K562 (cell line): ENCODE data around the gene NKIRAS1. TPM values are rescaled to one million over a fixed set of nuclear protein-coding genes. Genes with fewer than 3 reads are reported as not detected.
A peak's percentile ranks its signal among the peaks of the same experiment; 100 is the strongest.

Experiments
- ARID1B ChIP-seq: fragments of 450-650 bp; IDR thresholded peaks from 2 replicates; pipeline ENCODE4 v1.6.1; 2016; ENCODE audit warnings: antibody characterized with exemption, mild to moderate bottlenecking, inconsistent platforms
- ATF1 ChIP-seq, 2 experiments: fragments of 450-650 bp in 1 of 2; IDR thresholded peaks; 2 replicates each; pipeline ENCODE4 v1.6.1; 2016; ENCODE audit warnings: missing compliant biosample characterization in 1 of 2, missing genetic modification characterization in 1 of 2
- ATF7 ChIP-seq: fragments of 450-650 bp; IDR thresholded peaks from 2 replicates; pipeline ENCODE4 v1.7.1; 2014; ENCODE audit warnings: mild to moderate bottlenecking, moderate library complexity
- CREM ChIP-seq: IDR thresholded peaks from 2 replicates; pipeline ENCODE4 v1.6.1; 2014; ENCODE audit warnings: antibody characterized with exemption, low read depth
- EWSR1 ChIP-seq: fragments of 450-650 bp; IDR thresholded peaks from 2 replicates; pipeline ENCODE4 v1.6.1; 2018; ENCODE audit warnings: borderline replicate concordance, mild to moderate bottlenecking, low read depth, moderate library complexity; ENCODE audit not compliant: partially characterized antibody
- L3MBTL2 ChIP-seq: fragments of 450-650 bp; IDR thresholded peaks from 2 replicates; pipeline ENCODE4 v1.6.1; 2016; ENCODE audit warnings: mild to moderate bottlenecking, moderate library complexity
- MAFK ChIP-seq: IDR thresholded peaks from 2 replicates; pipeline ENCODE4 v1.6.1; 2011; ENCODE audit warnings: low read length, improper control_type of control experiment
- MEIS2 ChIP-seq: fragments of 450-650 bp; IDR thresholded peaks from 2 replicates; pipeline ENCODE4 v1.6.1; 2014; ENCODE audit warnings: mild to moderate bottlenecking; ENCODE audit not compliant: partially characterized antibody
- NFATC3 ChIP-seq: fragments of 450-650 bp; IDR thresholded peaks from 2 replicates; pipeline ENCODE4 v1.6.1; 2017; ENCODE audit warnings: mild to moderate bottlenecking
- NFE2 ChIP-seq: IDR thresholded peaks from 2 replicates; pipeline ENCODE4 v1.6.1; 2014; ENCODE audit warnings: antibody characterized with exemption, low read depth
- RBFOX2 ChIP-seq: fragments of 200-400 bp; formaldehyde crosslinking; IDR thresholded peaks from 2 replicates; pipeline ENCODE4 v1.6.1; 2017; ENCODE audit warnings: low read depth, mild to moderate bottlenecking, low read length, moderate library complexity
- SMARCB1 ChIP-seq: IDR thresholded peaks from 2 replicates; pipeline ENCODE4 v1.6.1; 2011; ENCODE audit warnings: improper control_type of control experiment, low read depth; ENCODE audit not compliant: insufficient read length
- ZNF76 ChIP-seq: fragments of 250-450 bp; sonication (Bioruptor Pico); IDR thresholded peaks from 2 replicates; pipeline ENCODE4 v1.4.0; 2020; ENCODE audit warnings: mild to moderate bottlenecking, moderate library complexity, borderline replicate concordance
- polyA plus RNA-seq, 8 experiments: library from polyadenylated mRNA; depleted of rRNA in 4 of 8; stranded (reverse) in 5 of 8; unstranded in 3 of 8; fragments of >200 nt; fragmentation: Nextera tagmentation in 2 of 8; fragmentation: Illumina TruSeq in 1 of 8; extraction: Ambion mirVana in 2 of 8; extraction: Trizol in 1 of 8; gene quantifications; 2 replicates each; pipeline versions ENCODE4 v1.2.1 to v1.2.3, GENCODE V29; 2011 to 2014; ENCODE audit warnings: inconsistent platforms in 1 of 8, missing spikeins in 1 of 8
- total RNA-seq, 7 experiments: library from RNA; depleted of rRNA in 6 of 7; stranded (reverse); fragments of >200 nt in 6 of 7; fragmentation: Illumina TruSeq in 2 of 7; extraction: Trizol in 2 of 7; gene quantifications; 2 replicates each; pipeline versions ENCODE4 v1.2.1 to v1.2.3, GENCODE V29; 2011 to 2021; ENCODE audit warnings: low replicate concordance in 1 of 7
- TF ChIP-seq, protein P1 (sequence below): sonication (generic); formaldehyde crosslinking; IDR thresholded peaks from 2 replicates; pipeline ENCODE4 v1.8.0; 2022; ENCODE audit warnings: mild to moderate bottlenecking, low read depth, missing genetic modification reagents
- TF ChIP-seq, protein P2 (sequence below): fragments of 450-650 bp; IDR thresholded peaks from 2 replicates; pipeline ENCODE4 v1.6.1; 2017; ENCODE audit warnings: antibody characterized with exemption, mild to moderate bottlenecking

Gene NKIRAS1
- total and polyA plus RNA-seq, 9 of the 15 experiments (the other 6 are each of a cell fraction or from before 2014, with no cell fraction given) = 5.1 to 10.3 (median 6.3) TPM

DNA sequence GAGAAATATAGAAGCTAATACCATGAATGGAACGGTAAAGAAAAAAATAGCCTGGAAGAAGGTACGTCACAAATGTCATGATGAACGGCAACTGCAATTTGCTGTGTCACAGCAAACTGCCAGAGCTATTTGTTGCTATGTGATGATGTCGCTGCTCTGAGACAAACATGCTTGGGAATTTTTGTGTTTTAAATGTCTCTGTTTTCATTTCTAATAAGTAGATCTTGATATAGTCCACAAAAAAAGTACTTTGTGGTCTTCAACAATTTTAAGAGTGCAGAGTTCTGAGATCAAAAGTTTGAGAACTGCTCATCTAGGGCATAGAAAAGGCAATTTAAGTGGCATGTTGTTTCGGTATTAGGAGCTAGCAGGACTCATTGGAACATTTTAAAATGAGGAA, 24.0 kb upstream of the NKIRAS1 start (continued):
- TF ChIP-seq, protein P1, sequence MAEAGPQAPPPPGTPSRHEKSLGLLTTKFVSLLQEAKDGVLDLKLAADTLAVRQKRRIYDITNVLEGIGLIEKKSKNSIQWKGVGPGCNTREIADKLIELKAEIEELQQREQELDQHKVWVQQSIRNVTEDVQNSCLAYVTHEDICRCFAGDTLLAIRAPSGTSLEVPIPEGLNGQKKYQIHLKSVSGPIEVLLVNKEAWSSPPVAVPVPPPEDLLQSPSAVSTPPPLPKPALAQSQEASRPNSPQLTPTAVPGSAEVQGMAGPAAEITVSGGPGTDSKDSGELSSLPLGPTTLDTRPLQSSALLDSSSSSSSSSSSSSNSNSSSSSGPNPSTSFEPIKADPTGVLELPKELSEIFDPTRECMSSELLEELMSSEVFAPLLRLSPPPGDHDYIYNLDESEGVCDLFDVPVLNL = no peak
- TF ChIP-seq, protein P2, sequence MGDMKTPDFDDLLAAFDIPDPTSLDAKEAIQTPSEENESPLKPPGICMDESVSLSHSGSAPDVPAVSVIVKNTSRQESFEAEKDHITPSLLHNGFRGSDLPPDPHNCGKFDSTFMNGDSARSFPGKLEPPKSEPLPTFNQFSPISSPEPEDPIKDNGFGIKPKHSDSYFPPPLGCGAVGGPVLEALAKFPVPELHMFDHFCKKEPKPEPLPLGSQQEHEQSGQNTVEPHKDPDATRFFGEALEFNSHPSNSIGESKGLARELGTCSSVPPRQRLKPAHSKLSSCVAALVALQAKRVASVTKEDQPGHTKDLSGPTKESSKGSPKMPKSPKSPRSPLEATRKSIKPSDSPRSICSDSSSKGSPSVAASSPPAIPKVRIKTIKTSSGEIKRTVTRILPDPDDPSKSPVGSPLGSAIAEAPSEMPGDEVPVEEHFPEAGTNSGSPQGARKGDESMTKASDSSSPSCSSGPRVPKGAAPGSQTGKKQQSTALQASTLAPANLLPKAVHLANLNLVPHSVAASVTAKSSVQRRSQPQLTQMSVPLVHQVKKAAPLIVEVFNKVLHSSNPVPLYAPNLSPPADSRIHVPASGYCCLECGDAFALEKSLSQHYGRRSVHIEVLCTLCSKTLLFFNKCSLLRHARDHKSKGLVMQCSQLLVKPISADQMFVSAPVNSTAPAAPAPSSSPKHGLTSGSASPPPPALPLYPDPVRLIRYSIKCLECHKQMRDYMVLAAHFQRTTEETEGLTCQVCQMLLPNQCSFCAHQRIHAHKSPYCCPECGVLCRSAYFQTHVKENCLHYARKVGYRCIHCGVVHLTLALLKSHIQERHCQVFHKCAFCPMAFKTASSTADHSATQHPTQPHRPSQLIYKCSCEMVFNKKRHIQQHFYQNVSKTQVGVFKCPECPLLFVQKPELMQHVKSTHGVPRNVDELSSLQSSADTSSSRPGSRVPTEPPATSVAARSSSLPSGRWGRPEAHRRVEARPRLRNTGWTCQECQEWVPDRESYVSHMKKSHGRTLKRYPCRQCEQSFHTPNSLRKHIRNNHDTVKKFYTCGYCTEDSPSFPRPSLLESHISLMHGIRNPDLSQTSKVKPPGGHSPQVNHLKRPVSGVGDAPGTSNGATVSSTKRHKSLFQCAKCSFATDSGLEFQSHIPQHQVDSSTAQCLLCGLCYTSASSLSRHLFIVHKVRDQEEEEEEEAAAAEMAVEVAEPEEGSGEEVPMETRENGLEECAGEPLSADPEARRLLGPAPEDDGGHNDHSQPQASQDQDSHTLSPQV = peak; percentile 80
- TF ChIP-seq SMARCB1 (peak; percentile 42), CREM (peak; percentile 92), NFE2 (peak; percentile 98), NFATC3 (no peak), EWSR1 (no peak), ZNF76 (CRISPR knock-in tag) (no peak), MEIS2 (peak; percentile 78), RBFOX2 (no peak), ATF7 (peak; percentile 55; the same call in 1 of the 2 replicates), ARID1B (peak; percentile 33), ATF1 (CRISPR knock-in tag; IDR thresholded peaks at IDR 0.05) (no peak), ATF1 (tag; IDR thresholded peaks at IDR 0.05) (peak; percentile 86), MAFK (peak; percentile 90), L3MBTL2 (peak; percentile 16; the same call in 1 of the 2 replicates)
